Urinary bladder (tissue), 4 donors: ENCODE measurements around the gene GPR156. TPM values are rescaled to one million over a fixed set of nuclear protein-coding genes. Genes with fewer than 3 reads are reported as not detected.
"Not testable (repeated sequence)": the region's sequence is repeated elsewhere in the genome, so short reads cannot be mapped to it uniquely, and the experiment has no call there.

Source experiments
- DNase-seq: peaks from one replicate; pipeline ENCODE4 v3.0.0-alpha.2; 2015; ENCODE audit errors: extremely low spot score
- H3K27ac ChIP-seq: one replicate; pipeline ENCODE4 v1.5.1; 2013; ENCODE audit warnings: low read depth, mild to moderate bottlenecking, moderate library complexity
- H3K36me3 ChIP-seq: one replicate; pipeline ENCODE4 v1.6.1; 2013; ENCODE audit warnings: mild to moderate bottlenecking, moderate library complexity; ENCODE audit not compliant: insufficient read depth
- H3K4me1 ChIP-seq: one replicate; pipeline ENCODE4 v1.6.1; 2013; ENCODE audit warnings: mild to moderate bottlenecking, moderate library complexity; ENCODE audit not compliant: insufficient read depth
- H3K4me3 ChIP-seq: one replicate; pipeline ENCODE4 v1.5.1; 2013; ENCODE audit warnings: low read depth, low read length
- WGBS: extraction: QIAGEN DNeasy Blood & Tissue Kit; methylation state at CpG from one replicate; pipeline ENCODE4 v1.1.7; 2013; 5-methylcytosine and 5-hydroxymethylcytosine counted together
- polyA plus RNA-seq: library from polyadenylated mRNA; stranded (reverse); fragments of 200-250 nt; gene quantifications from one replicate; pipeline ENCODE4 v1.2.3, GENCODE V29; 2013
- total RNA-seq: library from RNA; depleted of rRNA; stranded (reverse); fragments of >200 nt; gene quantifications from one replicate; pipeline ENCODE4 v1.2.3, GENCODE V29; 2014
- donor health status: healthy with polysubstance abuse.
- donor health status: healthy.

The GPR156 gene
- total and polyA plus RNA-seq, 2 donors = 2.0 to 3.0 TPM

DNA sequence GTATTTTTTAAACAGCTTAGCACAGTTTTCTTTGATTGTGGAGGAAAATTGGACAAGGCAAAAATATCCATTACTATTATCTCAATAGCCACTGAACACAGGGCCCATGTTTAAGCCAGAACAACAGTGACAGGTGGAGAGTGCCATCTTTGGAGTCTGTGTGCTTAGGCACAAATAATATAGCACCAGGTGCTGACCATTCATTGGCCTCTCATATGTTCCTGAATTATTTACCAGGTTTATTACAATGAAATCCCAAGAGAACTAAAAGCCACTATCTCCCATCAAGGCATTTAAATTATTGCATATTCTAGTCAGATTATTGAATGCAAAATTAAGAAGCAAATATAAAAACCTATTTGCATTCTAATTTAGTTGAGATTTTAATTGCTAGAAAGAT, 39.6 kb downstream of the GPR156 start:
- no peak overlapping the region for H3K27ac ChIP-seq
- H3K4me3 ChIP-seq = no peak overlapping the region
- H3K36me3 ChIP-seq = no peaks in the 10 kb centered on the region
- H3K4me1 ChIP-seq = no peaks in the 10 kb centered on the region
- no peak for DNase-seq

DNA sequence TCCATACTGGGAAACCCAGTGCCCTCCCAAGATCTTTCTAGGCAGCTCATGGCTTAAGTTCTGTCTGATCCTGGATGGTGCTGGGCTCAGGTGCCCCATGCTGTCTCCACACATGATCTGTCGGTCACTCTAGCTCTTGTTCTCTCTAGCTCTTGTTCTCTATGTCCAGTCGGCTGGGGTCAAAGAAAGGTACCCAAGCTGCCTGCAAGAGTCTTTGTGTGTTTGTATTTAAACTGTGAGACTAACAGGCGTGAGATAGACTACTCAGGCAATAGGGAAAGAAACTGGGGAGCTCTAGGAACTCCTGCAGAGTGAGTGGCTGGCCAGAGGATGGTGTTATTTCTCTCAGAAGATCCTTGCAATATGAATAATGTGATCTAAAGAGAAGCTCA, 40.2 kb downstream of the GPR156 start:
- Histone ChIP-seq H3K4me3 (no peak overlapping the region), H3K36me3 (no peaks in the 10 kb centered on the region), H3K4me1 (no peaks in the 10 kb centered on the region), H3K27ac (no peak overlapping the region)
- no peak for DNase-seq
- WGBS = 62% methylated on average over 3 of the region's 3 CpGs

DNA sequence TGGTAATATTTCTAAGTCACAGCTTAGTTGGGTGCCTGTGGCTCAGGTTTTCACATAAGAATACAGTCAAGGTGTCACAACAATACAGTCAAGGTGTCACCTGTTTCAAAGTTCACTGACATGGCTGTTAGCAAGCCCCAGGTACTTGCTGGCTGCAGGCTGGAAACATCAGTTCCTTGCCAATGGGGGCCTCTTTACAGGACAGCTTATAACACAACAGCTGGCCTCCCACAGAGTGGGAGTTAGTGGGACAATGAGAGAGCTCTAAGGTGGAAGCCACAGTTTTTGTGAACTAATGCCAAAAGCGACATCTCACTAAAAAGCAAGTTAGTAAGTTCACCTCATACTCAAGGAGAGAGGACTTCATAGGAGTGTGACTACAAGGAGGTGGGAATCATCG, 45.4 kb downstream of the GPR156 start:
- Histone ChIP-seq H3K27ac (no peak overlapping the region), H3K36me3 (no peaks in the 10 kb centered on the region), H3K4me3 (no peak overlapping the region), H3K4me1 (no peaks in the 10 kb centered on the region)
- DNase-seq = no peak
- 97% methylated on average over 2 of the region's 2 CpGs for WGBS

DNA sequence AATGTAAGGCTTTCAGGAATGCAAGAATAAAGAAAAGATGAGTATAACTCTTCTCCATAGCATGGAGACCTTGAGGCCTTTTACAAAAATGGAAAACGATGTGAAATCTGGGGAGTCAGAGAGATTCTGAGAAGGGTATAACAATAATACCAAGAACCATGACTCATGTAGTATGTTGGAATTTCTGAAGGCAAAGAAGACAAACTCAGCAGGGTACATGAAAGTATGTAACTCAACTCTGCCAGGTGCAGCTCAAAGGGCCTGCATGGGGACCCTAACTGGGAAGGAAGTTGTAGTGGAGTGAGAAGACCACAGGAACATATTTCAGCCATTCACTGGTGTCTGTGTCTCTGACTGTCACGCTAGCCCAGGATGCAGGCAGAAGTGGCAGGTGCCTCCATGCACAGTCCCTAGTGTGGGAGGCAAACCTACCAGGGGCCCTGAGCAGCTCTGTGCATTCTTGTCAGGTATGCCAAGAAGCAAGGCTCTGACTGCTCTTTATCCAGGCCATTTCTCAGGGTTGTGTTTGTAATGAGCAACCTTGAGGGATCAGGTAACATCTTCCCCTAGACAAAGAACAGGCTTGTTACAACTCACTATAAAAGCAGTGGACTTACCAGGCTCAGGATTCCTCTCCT, 57.2 kb downstream of the GPR156 start:
- no peak for DNase-seq
- WGBS = 83% methylated on average over 2 of the region's 2 CpGs
- no peak overlapping the region for H3K27ac ChIP-seq
- H3K36me3 ChIP-seq = no peaks in the 10 kb centered on the region
- no peaks in the 10 kb centered on the region for H3K4me1 ChIP-seq
- no peak overlapping the region for H3K4me3 ChIP-seq

DNA sequence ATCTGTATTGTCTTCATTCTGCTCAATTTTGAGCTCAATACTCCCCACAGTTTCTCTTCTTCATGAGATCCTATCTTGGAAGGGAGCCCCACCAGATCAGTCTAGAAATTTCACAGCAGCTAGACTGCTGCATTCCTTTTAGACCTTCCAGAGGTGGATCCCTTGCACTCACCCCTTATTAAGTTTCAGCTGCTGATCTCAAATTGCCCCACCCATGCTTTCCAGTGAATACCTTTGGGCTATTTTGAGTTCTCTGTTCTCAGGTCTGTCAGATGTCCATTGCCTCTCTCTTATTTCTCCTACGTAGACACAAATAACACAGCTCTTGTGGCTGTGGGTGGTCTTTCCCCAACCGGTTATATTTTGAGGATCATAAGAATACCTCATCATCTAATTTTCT, 60.8 kb downstream of the GPR156 start:
- 78% methylated on average over 2 of the region's 2 CpGs for WGBS
- H3K4me3 ChIP-seq = no peak overlapping the region
- H3K36me3 ChIP-seq = no peaks in the 10 kb centered on the region
- H3K27ac ChIP-seq = no peak overlapping the region
- DNase-seq = no peak
- no peaks in the 10 kb centered on the region for H3K4me1 ChIP-seq

DNA sequence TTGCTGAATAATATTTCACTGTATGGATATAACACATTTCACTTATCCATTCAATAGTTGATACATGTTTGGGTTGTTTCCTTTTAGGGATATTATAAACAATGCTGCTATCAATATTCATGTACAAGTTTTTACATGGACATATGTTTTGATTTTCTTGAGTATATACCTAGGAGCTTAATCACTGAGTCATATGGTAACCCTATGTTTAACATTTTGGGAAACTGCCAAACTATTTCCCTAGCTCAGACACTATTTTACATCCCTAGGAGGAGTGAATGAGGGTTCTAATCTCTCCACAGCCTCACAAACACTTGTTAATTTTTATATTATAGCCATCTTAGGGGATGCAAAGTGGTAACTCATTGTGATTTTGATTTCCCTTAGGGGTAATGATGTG, 66.0 kb downstream of the GPR156 start:
- Histone ChIP-seq H3K4me3 (no peak overlapping the region), H3K4me1 (no peaks in the 10 kb centered on the region), H3K27ac (no peak overlapping the region), H3K36me3 (no peaks in the 10 kb centered on the region)
- DNase-seq = no peak

DNA sequence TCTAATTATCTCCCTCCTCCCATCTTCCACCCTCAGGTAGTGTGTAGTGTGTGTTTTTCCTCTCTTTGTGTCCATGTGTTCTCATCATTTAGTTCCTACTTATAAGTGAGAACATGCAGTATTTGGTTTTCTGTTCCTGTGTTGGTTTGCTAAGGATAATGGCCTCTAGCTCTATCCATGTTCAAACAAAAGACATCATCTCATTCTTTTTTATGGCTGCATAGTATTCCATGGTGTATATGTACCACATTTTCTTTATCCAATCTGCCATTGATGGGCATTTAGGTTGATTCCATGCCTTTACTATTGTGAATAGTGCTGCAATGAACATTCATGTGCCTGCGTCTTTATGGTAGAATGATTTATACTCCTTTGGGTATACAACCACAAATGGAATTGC, 68.4 kb downstream of the GPR156 start:
- H3K27ac ChIP-seq, DNase-seq, H3K4me1 ChIP-seq, H3K36me3 ChIP-seq, H3K4me3 ChIP-seq: not testable (repeated sequence)
- WGBS = 93% methylated on average over 1 of the region's 1 CpG

DNA sequence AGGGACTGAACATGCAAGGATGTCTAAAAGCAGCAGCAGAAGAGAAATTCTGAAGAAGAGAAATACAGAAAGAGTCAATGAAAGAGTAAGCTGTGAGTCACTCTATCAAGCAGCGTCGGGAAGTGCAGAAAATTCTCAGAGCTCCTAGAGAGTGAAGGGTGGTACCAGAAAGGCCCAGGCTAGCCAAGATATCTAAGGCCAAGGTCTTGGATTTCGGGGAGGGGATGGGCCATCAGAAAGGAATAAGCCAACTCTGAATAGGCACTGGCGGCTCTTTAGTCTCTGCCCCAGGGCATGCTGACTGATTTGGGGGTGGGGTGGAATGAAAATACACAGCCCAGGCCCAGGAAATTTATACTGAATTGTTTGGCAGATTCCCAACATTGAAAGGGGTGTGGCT, 70.8 kb downstream of the GPR156 start:
- Histone ChIP-seq H3K4me3 (no peak overlapping the region), H3K36me3 (no peaks in the 10 kb centered on the region), H3K27ac (no peak overlapping the region), H3K4me1 (no peaks in the 10 kb centered on the region)
- WGBS = 59% methylated on average over 4 of the region's 4 CpGs
- no peak for DNase-seq

DNA sequence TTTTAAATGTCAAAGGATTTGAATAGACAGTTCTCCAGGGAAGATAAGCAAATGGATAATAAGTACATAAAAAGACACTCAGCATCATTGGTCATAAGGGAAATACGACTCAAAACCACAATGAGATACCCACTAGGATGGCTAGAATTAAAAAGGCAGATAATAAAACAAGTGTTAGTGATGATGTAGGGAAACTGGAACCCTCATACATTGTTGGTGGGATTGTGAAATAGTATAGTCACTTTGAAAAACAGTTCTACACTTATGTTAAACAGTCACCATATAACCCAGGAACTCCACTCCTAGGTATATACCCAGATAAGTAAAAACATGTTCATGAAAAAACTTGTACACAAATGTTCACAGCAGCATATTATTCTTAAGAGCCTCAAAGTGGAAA, 72.5 kb downstream of the GPR156 start:
- 90% methylated on average over 1 of the region's 1 CpG for WGBS

DNA sequence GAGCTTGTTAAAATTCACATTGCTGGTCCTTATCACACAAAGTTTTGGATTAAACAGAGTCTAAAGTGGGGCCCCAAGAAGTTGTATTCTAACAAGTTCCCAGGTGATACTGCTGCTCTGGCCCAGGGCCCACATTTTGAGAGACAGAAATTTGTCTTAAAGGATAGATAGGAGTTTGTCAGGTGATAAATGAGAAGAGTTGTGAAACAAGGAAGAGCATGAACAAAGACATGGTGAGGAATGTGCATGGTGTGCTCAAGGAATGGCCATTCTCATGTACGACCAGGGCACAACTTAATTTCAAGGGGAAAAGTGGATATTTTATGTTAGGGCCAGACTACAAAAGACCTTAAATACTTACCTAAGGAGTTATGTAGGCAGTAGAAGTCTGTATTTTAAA, 75.6 kb downstream of the GPR156 start:
- WGBS = 88% methylated on average over 1 of the region's 1 CpG
- Histone ChIP-seq H3K27ac (no peak overlapping the region), H3K4me1 (no peaks in the 10 kb centered on the region), H3K4me3 (no peak overlapping the region), H3K36me3 (no peaks in the 10 kb centered on the region)
- no peak for DNase-seq

More for the DNA sequence above, 72.5 kb downstream of the GPR156 start:
- Histone ChIP-seq H3K4me1 (no peaks in the 10 kb centered on the region), H3K36me3 (no peaks in the 10 kb centered on the region), H3K4me3 (no peak overlapping the region), H3K27ac (no peak overlapping the region)
- no peak for DNase-seq

DNA sequence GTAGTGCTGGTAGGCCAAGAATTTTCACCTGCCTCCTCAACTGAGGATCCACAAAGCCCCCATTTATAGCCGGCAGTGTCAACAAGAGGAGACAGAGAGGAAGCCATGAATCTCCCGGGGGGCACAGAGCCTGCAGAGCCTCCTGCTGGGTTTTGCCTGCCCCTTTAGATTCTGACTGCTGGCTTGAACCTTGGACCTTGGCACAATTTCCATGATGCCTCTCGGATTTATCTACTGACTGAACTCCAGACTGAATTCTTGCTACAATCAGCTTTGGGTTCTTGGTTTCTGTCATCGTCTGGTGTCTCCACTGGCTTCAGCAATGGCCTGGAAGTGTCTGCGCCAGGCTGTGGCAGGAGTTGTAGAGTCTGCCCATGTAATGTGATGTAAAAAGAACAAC, 80.7 kb downstream of the GPR156 start:
- DNase-seq = no peak
- 91% methylated on average over 5 of the region's 5 CpGs for WGBS
- H3K27ac ChIP-seq = no peak overlapping the region

DNA sequence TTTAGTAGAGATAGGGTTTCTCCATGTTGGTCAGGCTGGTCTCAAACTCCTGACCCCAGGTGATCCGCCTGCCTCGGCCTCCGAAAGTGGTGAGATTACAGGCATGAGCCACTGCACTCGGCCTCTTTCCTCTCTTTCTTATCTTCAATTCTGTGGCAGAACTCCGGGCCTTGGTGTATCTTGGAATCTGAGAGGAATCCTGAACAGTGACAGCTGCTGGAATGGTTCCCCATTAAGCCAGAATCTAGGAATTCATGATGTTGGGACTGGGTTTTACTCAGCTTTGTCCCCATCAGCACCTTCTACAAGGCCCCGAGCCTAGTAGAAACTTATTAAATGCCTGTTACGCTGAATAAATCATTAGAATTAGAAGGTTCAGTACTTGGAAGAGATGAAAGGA, 81.4 kb downstream of the GPR156 start:
- no peak overlapping the region for H3K27ac ChIP-seq
- H3K36me3 ChIP-seq = no peaks in the 10 kb centered on the region
- 66% methylated on average over 7 of the region's 7 CpGs for WGBS
- no peak overlapping the region for H3K4me3 ChIP-seq
- no peaks in the 10 kb centered on the region for H3K4me1 ChIP-seq
- no peak for DNase-seq

More for the DNA sequence above, 80.7 kb downstream of the GPR156 start:
- no peak overlapping the region for H3K4me3 ChIP-seq
- no peaks in the 10 kb centered on the region for H3K4me1 ChIP-seq
- no peaks in the 10 kb centered on the region for H3K36me3 ChIP-seq

DNA sequence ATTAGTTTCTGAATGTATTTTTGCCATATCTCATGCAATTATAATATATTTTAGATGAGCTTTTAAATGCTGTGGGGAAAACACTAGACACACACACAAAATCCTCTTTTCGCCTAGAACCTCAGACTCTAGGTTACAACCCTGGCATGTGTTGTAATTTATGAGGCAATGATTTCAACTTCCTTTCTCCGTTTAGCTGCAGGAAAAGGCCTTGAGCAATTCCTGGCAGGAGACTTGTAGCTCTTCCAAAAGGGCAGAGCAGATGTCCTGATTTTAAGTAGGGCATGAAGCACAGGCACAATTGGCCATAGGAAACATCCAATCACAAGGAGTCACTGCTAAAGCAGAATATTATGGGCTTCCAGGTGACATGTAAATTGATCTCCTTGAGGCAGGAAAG, 82.0 kb downstream of the GPR156 start:
- no peak for DNase-seq
- no peak overlapping the region for H3K4me3 ChIP-seq
- H3K27ac ChIP-seq = no peak overlapping the region

DNA sequence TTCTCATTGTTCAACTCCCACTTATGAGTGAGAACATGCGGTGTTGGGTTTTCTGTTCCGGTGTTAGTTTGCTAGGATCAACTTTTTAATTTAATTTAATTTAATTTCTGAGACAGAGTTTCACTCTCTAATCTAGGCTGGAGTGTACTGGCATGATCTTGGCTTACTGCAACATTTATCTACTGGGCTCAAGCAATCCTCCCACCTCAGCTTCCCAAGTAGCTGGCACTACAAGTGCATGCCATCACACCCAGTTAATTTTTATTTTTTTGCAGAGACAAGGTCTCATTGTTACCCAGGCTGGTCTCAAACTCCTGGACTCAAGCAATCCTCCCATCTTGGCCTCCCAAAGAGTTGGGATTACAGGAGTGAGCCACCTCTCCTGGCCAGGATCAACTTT, 82.7 kb downstream of the GPR156 start:
- Histone ChIP-seq H3K4me3 (no peak overlapping the region), H3K36me3 (no peaks in the 10 kb centered on the region), H3K4me1 (no peaks in the 10 kb centered on the region), H3K27ac (no peak overlapping the region)
- 98% methylated on average over 2 of the region's 2 CpGs for WGBS
- no peak for DNase-seq

More for the DNA sequence above, 82.0 kb downstream of the GPR156 start:
- no peaks in the 10 kb centered on the region for H3K4me1 ChIP-seq
- 12% methylated on average over 2 of the region's 2 CpGs for WGBS
- H3K36me3 ChIP-seq = no peaks in the 10 kb centered on the region
